Measurements from ENCODE around the gene MVB12B. TPM values are rescaled to one million over a fixed set of nuclear protein-coding genes. Genes with fewer than 3 reads are reported as not detected.

Gene MVB12B
- total RNA-seq, 1 donor, result 5.4 TPM

- Histone ChIP-seq H3K4me2 (ENCODE audit: insufficient read depth, low read length) (no peak overlapping the region), H4K20me1 (ENCODE audit: insufficient read depth, low read length) (no peaks in the 10 kb centered on the region), H3K4me1 (ENCODE audit: insufficient read depth, low read length) (no peaks in the 10 kb centered on the region), H2AFZ (ENCODE audit: low read length) (no peak overlapping the region), H3K4me3 (ENCODE audit: insufficient read depth, low read length) (no peak overlapping the region), H3K27me3 (ENCODE audit: insufficient read depth, low read length) (no peaks in the 10 kb centered on the region), H3K36me3 (ENCODE audit: insufficient read depth, low read length) (no peaks in the 10 kb centered on the region), H3K9me3 (ENCODE audit: low read depth, low read length) (no peaks in the 10 kb centered on the region), H3K27ac (ENCODE audit: low read depth, low read length) (no peak overlapping the region), H3K79me2 (ENCODE audit: insufficient read depth, low read length) (no peaks in the 10 kb centered on the region)
- no peak for TF ChIP-seq CTCF (IDR thresholded peaks at IDR 0.05; ENCODE audit: extremely low read depth, low read depth, low read length)
- DNase-seq (ENCODE audit: insufficient read length, low spot score, missing footprints), result no peak
Measured at GRCh38 chr9:126457890-126458289, 131.3 kb downstream of the MVB12B start.

- H4K20me1 ChIP-seq (ENCODE audit: insufficient read depth, low read length), result no peaks in the 10 kb centered on the region
Measured at GRCh38 chr9:126459126-126459525, 132.5 kb downstream of the MVB12B start.

GRCh38 chr9:126459546-126459945 lies 132.9 kb downstream of the MVB12B start:
- Histone ChIP-seq H3K4me1 (ENCODE audit: insufficient read depth, low read length) (no peaks in the 10 kb centered on the region), H4K20me1 (ENCODE audit: insufficient read depth, low read length) (no peaks in the 10 kb centered on the region), H3K4me3 (ENCODE audit: insufficient read depth, low read length) (no peak overlapping the region), H3K4me2 (ENCODE audit: insufficient read depth, low read length) (no peak overlapping the region), H3K27ac (ENCODE audit: low read depth, low read length) (no peak overlapping the region), H2AFZ (ENCODE audit: low read length) (no peak overlapping the region), H3K79me2 (ENCODE audit: insufficient read depth, low read length) (no peaks in the 10 kb centered on the region), H3K36me3 (ENCODE audit: insufficient read depth, low read length) (no peaks in the 10 kb centered on the region), H3K9me3 (ENCODE audit: low read depth, low read length) (no peaks in the 10 kb centered on the region), H3K27me3 (ENCODE audit: insufficient read depth, low read length) (no peaks in the 10 kb centered on the region)
- no peak for DNase-seq (ENCODE audit: insufficient read length, low spot score, missing footprints)
- no peak for TF ChIP-seq CTCF (IDR thresholded peaks at IDR 0.05; ENCODE audit: extremely low read depth, low read depth, low read length)

More at GRCh38 chr9:126459126-126459525, 132.5 kb downstream of the MVB12B start:
- no peak overlapping the region for H3K4me2 ChIP-seq (ENCODE audit: insufficient read depth, low read length)
- no peak overlapping the region for H2AFZ ChIP-seq (ENCODE audit: low read length)
- H3K9me3 ChIP-seq (ENCODE audit: low read depth, low read length), result no peaks in the 10 kb centered on the region
- no peak for TF ChIP-seq CTCF (IDR thresholded peaks at IDR 0.05; ENCODE audit: extremely low read depth, low read depth, low read length)
- H3K4me3 ChIP-seq (ENCODE audit: insufficient read depth, low read length), result no peak overlapping the region
- DNase-seq (ENCODE audit: insufficient read length, low spot score, missing footprints), result no peak
- no peak overlapping the region for H3K27ac ChIP-seq (ENCODE audit: low read depth, low read length)
- H3K27me3 ChIP-seq (ENCODE audit: insufficient read depth, low read length), result no peaks in the 10 kb centered on the region
- no peaks in the 10 kb centered on the region for H3K4me1 ChIP-seq (ENCODE audit: insufficient read depth, low read length)
- H3K36me3 ChIP-seq (ENCODE audit: insufficient read depth, low read length), result no peaks in the 10 kb centered on the region
- no peaks in the 10 kb centered on the region for H3K79me2 ChIP-seq (ENCODE audit: insufficient read depth, low read length)

GRCh38 chr9:126459965-126460843 lies 133.6 kb downstream of the MVB12B start:
- no peak overlapping the region for H3K27ac ChIP-seq (ENCODE audit: low read depth, low read length)
- no peak overlapping the region for H3K4me3 ChIP-seq (ENCODE audit: insufficient read depth, low read length)
- no peaks in the 10 kb centered on the region for H3K36me3 ChIP-seq (ENCODE audit: insufficient read depth, low read length)
- H3K9me3 ChIP-seq (ENCODE audit: low read depth, low read length), result no peaks in the 10 kb centered on the region
- TF ChIP-seq CTCF (IDR thresholded peaks at IDR 0.05; ENCODE audit: extremely low read depth, low read depth, low read length), result no peak
- no peak overlapping the region for H3K4me2 ChIP-seq (ENCODE audit: insufficient read depth, low read length)
- H3K27me3 ChIP-seq (ENCODE audit: insufficient read depth, low read length), result no peaks in the 10 kb centered on the region
- no peak for DNase-seq (ENCODE audit: insufficient read length, low spot score, missing footprints)
- no peaks in the 10 kb centered on the region for H4K20me1 ChIP-seq (ENCODE audit: insufficient read depth, low read length)
- no peak overlapping the region for H2AFZ ChIP-seq (ENCODE audit: low read length)
- no peaks in the 10 kb centered on the region for H3K79me2 ChIP-seq (ENCODE audit: insufficient read depth, low read length)
- no peaks in the 10 kb centered on the region for H3K4me1 ChIP-seq (ENCODE audit: insufficient read depth, low read length)
